Left kidney (tissue), 8 donors: Measurements from ENCODE around the gene FGF13. TPM values are rescaled to one million over a fixed set of nuclear protein-coding genes. Genes with fewer than 3 reads are reported as not detected.
A peak's percentile ranks its signal among the peaks of the same experiment; 100 is the strongest.

ENCODE experiments used
- DNase-seq: peaks from one replicate; pipeline ENCODE4 v3.0.0-alpha.2; 2013
- long read RNA-seq, 8 donors: transcript quantifications; one replicate each; lab custom pipeline, GENCODE V29; 2026
- polyA plus RNA-seq: library from polyadenylated mRNA; unstranded; fragments of 120-200 nt; gene quantifications from one replicate; pipeline ENCODE4 v1.2.1, GENCODE V29; 2013; ENCODE audit not compliant: insufficient read length

Gene FGF13
- polyA plus RNA-seq, result 29.3 TPM
- long read RNA-seq, donor 1, result 0 reads
- long read RNA-seq, donor 2, full-length matches to known transcripts, result 2 of 2 reads
- long read RNA-seq, donor 2, partial matches to known transcripts, result 0 of 2 reads
- long read RNA-seq, donor 2, other reads (novel, unspliced or antisense), result 0 of 2 reads
- long read RNA-seq, donor 3, full-length matches to known transcripts, result 4 of 4 reads
- long read RNA-seq, donor 3, partial matches to known transcripts, result 0 of 4 reads
- long read RNA-seq, donor 3, other reads (novel, unspliced or antisense), result 0 of 4 reads
- long read RNA-seq, donor 4, result 0 reads
- long read RNA-seq, donor 5, partial matches to known transcripts, result 5 of 5 reads
- long read RNA-seq, donor 5, other reads (novel, unspliced or antisense), result 0 of 5 reads
- long read RNA-seq, donor 6, full-length matches to known transcripts, result 5 of 5 reads
- long read RNA-seq, donor 6, partial matches to known transcripts, result 0 of 5 reads
- long read RNA-seq, donor 6, other reads (novel, unspliced or antisense), result 0 of 5 reads
- long read RNA-seq, donor 7, full-length matches to known transcripts, result 3 of 10 reads
- long read RNA-seq, donor 7, partial matches to known transcripts, result 7 of 10 reads
- long read RNA-seq, donor 7, other reads (novel, unspliced or antisense), result 0 of 10 reads
- long read RNA-seq, donor 8, result 0 reads

- peak; percentile 35 for DNase-seq
Observed at GRCh38 chrX:138711399-138712347, at the start of gene FGF13. FGF13 (minus strand) TSS chrX:138711717; CDS start chrX:138711003, 714 bp downstream.

- no peak for DNase-seq
Observed at GRCh38 chrX:138759217-138759943, 47.9 kb upstream of the FGF13 start.

- peak; percentile 36 for DNase-seq
Observed at GRCh38 chrX:138756234-138756633, 44.7 kb upstream of the FGF13 start.

GRCh38 chrX:138754861-138755260, 43.3 kb upstream of the FGF13 start:
- no peak for DNase-seq

GRCh38 chrX:138748480-138748879, 37.0 kb upstream of the FGF13 start:
- DNase-seq, result peak; percentile 6

- DNase-seq, result peak; percentile 53
Observed at GRCh38 chrX:138745196-138745595, 33.7 kb upstream of the FGF13 start.

GRCh38 chrX:138742217-138742616, 30.7 kb upstream of the FGF13 start:
- DNase-seq, result no peak

- no peak for DNase-seq
Observed at GRCh38 chrX:138740341-138740740, 28.8 kb upstream of the FGF13 start.

- DNase-seq, result no peak
Observed at GRCh38 chrX:138723301-138723700, 11.8 kb upstream of the FGF13 start.

GRCh38 chrX:138719396-138719795, 7.9 kb upstream of the FGF13 start:
- no peak for DNase-seq

- no peak for DNase-seq
Observed at GRCh38 chrX:138718941-138719340, 7.4 kb upstream of the FGF13 start.

GRCh38 chrX:138710866-138711341, 613 bp downstream of the FGF13 start:
- peak; percentile 2 for DNase-seq

- peak; percentile 8 for DNase-seq
Observed at GRCh38 chrX:138709886-138710791, 1.4 kb downstream of the FGF13 start.

GRCh38 chrX:138708268-138708667, 3.2 kb downstream of the FGF13 start:
- no peak for DNase-seq

- DNase-seq, result no peak
Observed at GRCh38 chrX:138704596-138704995, 6.9 kb downstream of the FGF13 start.

GRCh38 chrX:138704101-138704500, 7.4 kb downstream of the FGF13 start:
- no peak for DNase-seq

- DNase-seq, result no peak
Observed at GRCh38 chrX:138692591-138692990, 18.9 kb downstream of the FGF13 start.

- DNase-seq, result no peak
Observed at GRCh38 chrX:138691186-138691585, 20.3 kb downstream of the FGF13 start.

- no peak for DNase-seq
Observed at GRCh38 chrX:138690591-138690990, 20.9 kb downstream of the FGF13 start.

GRCh38 chrX:138683600-138683999, 27.9 kb downstream of the FGF13 start:
- no peak for DNase-seq
